H1 (cell line): ENCODE data around the gene RAD23B. TPM values are rescaled to one million over a fixed set of nuclear protein-coding genes. Genes with fewer than 3 reads are reported as not detected.

ENCODE experiments used
- BRCA1 ChIP-seq: IDR thresholded peaks from 2 replicates; pipeline ENCODE4 v1.6.1; 2012; ENCODE audit warnings: low read depth, low read length, improper control_type of control experiment
- CHD2 ChIP-seq: IDR thresholded peaks from 2 replicates; pipeline ENCODE4 v1.6.1; 2012; ENCODE audit warnings: low read length, improper control_type of control experiment
- CTCF ChIP-seq, 3 experiments: IDR thresholded peaks; 1 replicate in 2 of 3; 2 replicates in 1 of 3; pipeline versions ENCODE4 v1.5.1 to v1.6.1; 2011; ENCODE audit warnings: low read length in 3 of 3, mild to moderate bottlenecking in 3 of 3, inconsistent platforms in 2 of 3, low read depth in 1 of 3, moderate library complexity in 1 of 3; ENCODE audit not compliant: insufficient read depth in 1 of 3; ENCODE audit errors: control extremely low read depth in 1 of 3
- NANOG ChIP-seq: IDR thresholded peaks from 2 replicates; pipeline ENCODE4 v1.6.1; 2011; ENCODE audit warnings: low read length, low read depth, mild to moderate bottlenecking, inconsistent platforms; ENCODE audit not compliant: insufficient read depth, poor library complexity, severe bottlenecking
- POLR2A ChIP-seq, 2 experiments: IDR thresholded peaks; 1 replicate in 1 of 2; 2 replicates in 1 of 2; pipeline ENCODE4 v1.6.1; 2011; ENCODE audit warnings: low read depth in 2 of 2, low read length in 2 of 2, mild to moderate bottlenecking in 2 of 2; ENCODE audit errors: control extremely low read depth in 1 of 2
- polyA plus RNA-seq, 7 experiments: library from polyadenylated mRNA; depleted of rRNA in 3 of 7; stranded (reverse) in 5 of 7; unstranded in 2 of 7; fragments of >200 nt in 5 of 7; fragments of 200-250 nt in 2 of 7; gene quantifications; 1 replicate in 5 of 7; 2 replicates in 1 of 7; 4 replicates in 1 of 7; pipeline versions ENCODE4 v1.2.1 to v1.2.3, GENCODE V29; 2011 to 2013; ENCODE audit warnings: missing spikeins in 2 of 7, mixed read lengths in 2 of 7
- total RNA-seq: library from RNA; stranded (reverse); fragmentation: NEBNext Ultra II Directional; extraction: Animal tissue kit (Norgen Biotek cat#: 25700); gene quantifications from 2 replicates; pipeline ENCODE4 v1.2.1, GENCODE V29; 2021

The RAD23B gene
- total and polyA plus RNA-seq, 2 of the 8 experiments (the other 6 are each of a cell fraction or from before 2014, with no cell fraction given), result 97.1 to 165 TPM

GRCh38 chr9:107270082-107270481 is 13.0 kb upstream of the RAD23B start (continued):
- TF ChIP-seq NANOG (no peak), POLR2A (IDR thresholded peaks at IDR 0.05; ENCODE audit: control extremely low read depth in 1 of 2, low read depth in 2 of 2, low read length in 2 of 2) (no peak), BRCA1 (no peak), CHD2 (no peak), CTCF (IDR thresholded peaks at IDR 0.05; ENCODE audit: control extremely low read depth in 1 of 3, insufficient read depth in 1 of 3, low read depth in 1 of 3, low read length in 3 of 3) (no peak)
- TF ChIP-seq, all 59 proteins: peak for 0
